Measurements from ENCODE around the gene PLXNA3.

GRCh38 chrX:154457491-154458115, 478 bp upstream of the PLXNA3 start:
- no peak for TF ChIP-seq CTCF (IDR thresholded peaks at IDR 0.05)
- TF ChIP-seq POLR2A (IDR thresholded peaks at IDR 0.05), result no peak

Measured in adrenal gland (tissue), 5 donors.